H1 (cell line): ENCODE data around the gene RPTOR. TPM values are rescaled to one million over a fixed set of nuclear protein-coding genes. Genes with fewer than 3 reads are reported as not detected.
A peak's percentile ranks its signal among the peaks of the same experiment; 100 is the strongest.

ENCODE experiments used
- CHD2 ChIP-seq: IDR thresholded peaks from 2 replicates; pipeline ENCODE4 v1.6.1; 2012; ENCODE audit warnings: low read length, improper control_type of control experiment
- CTCF ChIP-seq, 3 experiments: IDR thresholded peaks; 1 replicate in 2 of 3; 2 replicates in 1 of 3; pipeline versions ENCODE4 v1.5.1 to v1.6.1; 2011; ENCODE audit warnings: low read length in 3 of 3, mild to moderate bottlenecking in 3 of 3, inconsistent platforms in 2 of 3, low read depth in 1 of 3, moderate library complexity in 1 of 3; ENCODE audit not compliant: insufficient read depth in 1 of 3; ENCODE audit errors: control extremely low read depth in 1 of 3
- E2F6 ChIP-seq: IDR thresholded peaks from 2 replicates; pipeline ENCODE4 v1.6.1; 2012; ENCODE audit warnings: inconsistent platforms
- EGR1 ChIP-seq: IDR thresholded peaks from 2 replicates; pipeline ENCODE4 v1.6.1; 2011; ENCODE audit warnings: low read depth, low read length, borderline replicate concordance
- EP300 ChIP-seq, 2 experiments: IDR thresholded peaks; 1 replicate in 1 of 2; 2 replicates in 1 of 2; pipeline ENCODE4 v1.6.1; 2011 to 2012; ENCODE audit warnings: low read depth in 2 of 2, low read length in 2 of 2, mild to moderate bottlenecking in 2 of 2, borderline replicate concordance in 1 of 2, inconsistent platforms in 1 of 2, moderate library complexity in 1 of 2
- GABPA ChIP-seq: IDR thresholded peaks from 2 replicates; pipeline ENCODE4 v1.6.1; 2011; ENCODE audit warnings: mild to moderate bottlenecking, low read length, moderate library complexity, borderline replicate concordance; ENCODE audit not compliant: insufficient read depth
- JUN ChIP-seq: IDR thresholded peaks from 2 replicates; pipeline ENCODE4 v1.6.1; 2011; ENCODE audit warnings: low read depth, mild to moderate bottlenecking, improper control_type of control experiment, low read length
- JUND ChIP-seq: IDR thresholded peaks from 2 replicates; pipeline ENCODE4 v1.6.1; 2011; ENCODE audit warnings: mild to moderate bottlenecking, improper control_type of control experiment, low read length
- MAFK ChIP-seq: IDR thresholded peaks from 2 replicates; pipeline ENCODE4 v1.6.1; 2012; ENCODE audit warnings: low read depth, mild to moderate bottlenecking, improper control_type of control experiment, low read length
- PHF8 ChIP-seq: fragments of 200-600 bp; sonication (generic); conservative IDR thresholded peaks from 2 replicates; pipeline ENCODE4 v1.7.1; 2012; ENCODE audit warnings: low read depth, mild to moderate bottlenecking, inconsistent platforms, low read length, moderate library complexity
- POLR2A ChIP-seq, 2 experiments: IDR thresholded peaks; 1 replicate in 1 of 2; 2 replicates in 1 of 2; pipeline ENCODE4 v1.6.1; 2011; ENCODE audit warnings: low read depth in 2 of 2, low read length in 2 of 2, mild to moderate bottlenecking in 2 of 2; ENCODE audit errors: control extremely low read depth in 1 of 2
- POLR2AphosphoS5 ChIP-seq: IDR thresholded peaks from 2 replicates; pipeline ENCODE4 v1.6.1; 2011; ENCODE audit warnings: low read depth, low read length
- RAD21 ChIP-seq, 2 experiments: IDR thresholded peaks in 1 of 2; conservative IDR thresholded peaks in 1 of 2; 2 replicates each; pipeline ENCODE4 v1.6.1; 2011; ENCODE audit warnings: low read depth in 2 of 2, low read length in 2 of 2, improper control_type of control experiment in 1 of 2, inconsistent platforms in 1 of 2, mild to moderate bottlenecking in 1 of 2, moderate library complexity in 1 of 2
- SIRT6 ChIP-seq: IDR thresholded peaks from one replicate; pipeline ENCODE4 v1.7.1; 2012; ENCODE audit warnings: low read length, inconsistent platforms
- SP1 ChIP-seq: IDR thresholded peaks from 2 replicates; pipeline ENCODE4 v1.6.1; 2011; ENCODE audit warnings: low read depth, low read length
- TAF1 ChIP-seq: IDR thresholded peaks from 2 replicates; pipeline ENCODE4 v1.6.1; 2011; ENCODE audit warnings: mild to moderate bottlenecking, low read depth, low read length
- YY1 ChIP-seq: IDR thresholded peaks from 2 replicates; pipeline ENCODE4 v1.6.1; 2011; ENCODE audit warnings: low read depth, mild to moderate bottlenecking, low read length
- polyA plus RNA-seq, 7 experiments: library from polyadenylated mRNA; depleted of rRNA in 3 of 7; stranded (reverse) in 5 of 7; unstranded in 2 of 7; fragments of >200 nt in 5 of 7; fragments of 200-250 nt in 2 of 7; gene quantifications; 1 replicate in 5 of 7; 2 replicates in 1 of 7; 4 replicates in 1 of 7; pipeline versions ENCODE4 v1.2.1 to v1.2.3, GENCODE V29; 2011 to 2013; ENCODE audit warnings: missing spikeins in 2 of 7, mixed read lengths in 2 of 7
- total RNA-seq: library from RNA; stranded (reverse); fragmentation: NEBNext Ultra II Directional; extraction: Animal tissue kit (Norgen Biotek cat#: 25700); gene quantifications from 2 replicates; pipeline ENCODE4 v1.2.1, GENCODE V29; 2021
- TF ChIP-seq, protein P1 (sequence below): IDR thresholded peaks from 2 replicates; pipeline ENCODE4 v1.6.1; 2012; ENCODE audit warnings: inconsistent platforms

The RPTOR gene
- total and polyA plus RNA-seq, 2 of the 8 experiments (the other 6 are each of a cell fraction or from before 2014, with no cell fraction given): 6.9 to 28.7 TPM

- TF ChIP-seq E2F6 (peak; percentile 88), YY1 (peak; percentile 79), JUND (peak; percentile 97), EP300 (IDR thresholded peaks at IDR 0.05; ENCODE audit: borderline replicate concordance in 1 of 2, low read depth in 2 of 2, low read length in 2 of 2) (peak in 1 of 2 experiments; percentile 64; a peak in 1 of 3 replicates), POLR2A (IDR thresholded peaks at IDR 0.05; ENCODE audit: control extremely low read depth in 1 of 2, low read depth in 2 of 2, low read length in 2 of 2) (peak in 1 of 2 experiments; percentile 78; a peak in 2 of 3 replicates), MAFK (peak; percentile 79; the same call in 1 of the 2 replicates), CHD2 (no peak), GABPA (peak; percentile 48; the same call in 1 of the 2 replicates), PHF8 (no peak), POLR2AphosphoS5 (peak; percentile 75), CTCF (IDR thresholded peaks at IDR 0.05; ENCODE audit: control extremely low read depth in 1 of 3, insufficient read depth in 1 of 3, low read depth in 1 of 3, low read length in 3 of 3) (no peak), SIRT6 (no peak), JUN (peak; percentile 65; the same call in 1 of the 2 replicates), SP1 (peak; percentile 87), RAD21 (IDR thresholded peaks at IDR 0.05 in 1 of 2, conservative IDR thresholded peaks at IDR 0.05 in 1 of 2; ENCODE audit: low read depth in 2 of 2, low read length in 2 of 2) (0 out of 4 replicates have a peak, but pooled peaks of 1 of the 2 experiments have one; percentile 9), TAF1 (peak; percentile 65; the same call in 1 of the 2 replicates), EGR1 (peak; percentile 66)
- TF ChIP-seq, protein P1, sequence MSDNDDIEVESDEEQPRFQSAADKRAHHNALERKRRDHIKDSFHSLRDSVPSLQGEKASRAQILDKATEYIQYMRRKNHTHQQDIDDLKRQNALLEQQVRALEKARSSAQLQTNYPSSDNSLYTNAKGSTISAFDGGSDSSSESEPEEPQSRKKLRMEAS: peak; percentile 91
- TF ChIP-seq, all 59 proteins: peak for 20
Observed at GRCh38 chr17:80832888-80833583, 288.4 kb downstream of the RPTOR start (continued).
